ENCODE data around the gene SLC17A3. TPM values are rescaled to one million over a fixed set of nuclear protein-coding genes. Genes with fewer than 3 reads are reported as not detected.

SLC17A3 gene
- total and polyA plus RNA-seq, 7 donors: not detected

DNA sequence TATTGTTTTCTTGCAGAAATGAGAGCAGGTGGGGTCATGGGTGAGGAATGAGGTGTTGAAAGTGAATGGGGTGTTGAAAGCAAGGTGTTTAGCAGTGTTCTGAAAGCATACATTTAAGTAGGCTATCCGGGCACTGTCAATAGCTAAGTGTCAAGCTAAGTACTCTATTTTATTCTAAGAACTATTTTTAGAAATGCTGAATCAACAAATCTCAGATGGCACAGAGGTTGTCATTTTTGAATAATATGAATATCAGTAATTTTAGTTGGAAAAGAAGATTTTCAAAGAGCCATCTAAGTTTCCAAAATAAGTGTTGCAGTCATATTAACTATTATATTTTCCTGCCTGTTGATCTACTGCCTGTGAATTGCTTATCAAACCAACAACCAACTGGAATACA is 21.7 kb upstream of the SLC17A3 start:
- Histone ChIP-seq H3K4me1 (no peaks in the 10 kb centered on the region), H3K4me3 (no peak overlapping the region), H3K36me3 (ENCODE audit: insufficient read depth in 1 of 2, low read depth in 1 of 2) (no peaks in the 10 kb centered on the region), H3K27ac (no peak overlapping the region), H3K9me3 (no peaks in the 10 kb centered on the region), H3K27me3 (ENCODE audit: insufficient read depth in 3 of 3, low read length in 2 of 3) (no peaks in the 10 kb centered on the region)
- no peak for DNase-seq
- TF ChIP-seq, protein P1, sequence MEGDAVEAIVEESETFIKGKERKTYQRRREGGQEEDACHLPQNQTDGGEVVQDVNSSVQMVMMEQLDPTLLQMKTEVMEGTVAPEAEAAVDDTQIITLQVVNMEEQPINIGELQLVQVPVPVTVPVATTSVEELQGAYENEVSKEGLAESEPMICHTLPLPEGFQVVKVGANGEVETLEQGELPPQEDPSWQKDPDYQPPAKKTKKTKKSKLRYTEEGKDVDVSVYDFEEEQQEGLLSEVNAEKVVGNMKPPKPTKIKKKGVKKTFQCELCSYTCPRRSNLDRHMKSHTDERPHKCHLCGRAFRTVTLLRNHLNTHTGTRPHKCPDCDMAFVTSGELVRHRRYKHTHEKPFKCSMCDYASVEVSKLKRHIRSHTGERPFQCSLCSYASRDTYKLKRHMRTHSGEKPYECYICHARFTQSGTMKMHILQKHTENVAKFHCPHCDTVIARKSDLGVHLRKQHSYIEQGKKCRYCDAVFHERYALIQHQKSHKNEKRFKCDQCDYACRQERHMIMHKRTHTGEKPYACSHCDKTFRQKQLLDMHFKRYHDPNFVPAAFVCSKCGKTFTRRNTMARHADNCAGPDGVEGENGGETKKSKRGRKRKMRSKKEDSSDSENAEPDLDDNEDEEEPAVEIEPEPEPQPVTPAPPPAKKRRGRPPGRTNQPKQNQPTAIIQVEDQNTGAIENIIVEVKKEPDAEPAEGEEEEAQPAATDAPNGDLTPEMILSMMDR (IDR thresholded peaks at IDR 0.05): no peak
- 64 to 75% (median 67%) methylated on average over 1 of the region's 1 CpG for WGBS, 3 donors
- no peak for ATAC-seq
- intact Hi-C loops (cut with DNase I): no loop called here

DNA sequence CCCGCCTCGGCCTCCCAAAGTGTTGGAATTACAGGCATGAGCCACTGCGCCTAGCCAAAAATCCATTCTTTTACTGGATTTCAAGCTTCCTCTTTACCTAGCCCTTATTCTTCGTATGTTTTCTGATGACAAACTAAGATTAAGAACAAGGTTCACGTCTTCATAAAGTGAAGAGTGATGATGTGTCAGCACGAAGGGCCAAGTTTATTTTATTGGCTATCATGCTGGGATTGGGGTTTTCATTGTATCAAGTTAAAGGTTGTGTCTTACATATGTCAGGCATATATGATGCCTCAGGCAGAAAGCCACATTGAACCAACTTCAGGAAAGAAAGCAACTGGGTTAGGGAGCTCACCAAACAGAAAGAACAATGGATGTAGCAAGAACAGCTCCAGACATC is 19.7 kb upstream of the SLC17A3 start:
- TF ChIP-seq, protein P1 (IDR thresholded peaks at IDR 0.05): no peak
- Histone ChIP-seq H3K4me1 (no peaks in the 10 kb centered on the region), H3K27ac (no peak overlapping the region), H3K4me3 (no peak overlapping the region), H3K9me3 (no peaks in the 10 kb centered on the region), H3K27me3 (ENCODE audit: insufficient read depth in 3 of 3, low read length in 2 of 3) (no peaks in the 10 kb centered on the region), H3K36me3 (ENCODE audit: insufficient read depth in 1 of 2, low read depth in 1 of 2) (no peaks in the 10 kb centered on the region)
- 91 to 93% (median 92%) methylated on average over 6 of the region's 6 CpGs for WGBS, 3 donors
- ATAC-seq (no peak), DNase-seq (no peak)
- intact Hi-C loops (cut with DNase I): no loop called here

DNA sequence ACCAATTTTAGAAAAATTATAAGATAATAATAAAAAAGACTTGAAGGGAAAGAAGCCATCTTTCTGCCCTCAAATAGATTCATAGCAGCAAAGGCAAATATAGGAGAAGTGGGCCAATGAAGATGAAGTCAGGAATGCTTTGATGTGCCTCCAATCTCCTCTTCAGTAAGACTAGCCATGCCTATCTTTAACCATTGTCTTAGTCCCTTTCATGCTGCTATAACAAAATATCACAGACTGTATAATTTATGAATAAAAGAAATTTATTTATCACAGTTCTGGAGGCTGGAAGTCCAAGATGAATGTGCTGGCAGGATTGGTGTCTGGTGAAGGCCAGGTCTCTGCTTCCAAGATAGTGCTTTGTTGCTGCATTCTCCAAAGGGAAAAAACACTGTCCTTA is 18.8 kb upstream of the SLC17A3 start:
- H3K4me1 ChIP-seq: no peaks in the 10 kb centered on the region
- H3K4me3 ChIP-seq: no peak overlapping the region
- H3K36me3 ChIP-seq (ENCODE audit: insufficient read depth in 1 of 2, low read depth in 1 of 2): no peaks in the 10 kb centered on the region
- no peak for ATAC-seq
- H3K27me3 ChIP-seq (ENCODE audit: insufficient read depth in 3 of 3, low read length in 2 of 3): no peaks in the 10 kb centered on the region
- H3K27ac ChIP-seq: no peak overlapping the region
- TF ChIP-seq, protein P1 (IDR thresholded peaks at IDR 0.05): no peak
- H3K9me3 ChIP-seq: no peaks in the 10 kb centered on the region
- intact Hi-C loops (cut with DNase I): no loop called here
- no peak for DNase-seq

DNA sequence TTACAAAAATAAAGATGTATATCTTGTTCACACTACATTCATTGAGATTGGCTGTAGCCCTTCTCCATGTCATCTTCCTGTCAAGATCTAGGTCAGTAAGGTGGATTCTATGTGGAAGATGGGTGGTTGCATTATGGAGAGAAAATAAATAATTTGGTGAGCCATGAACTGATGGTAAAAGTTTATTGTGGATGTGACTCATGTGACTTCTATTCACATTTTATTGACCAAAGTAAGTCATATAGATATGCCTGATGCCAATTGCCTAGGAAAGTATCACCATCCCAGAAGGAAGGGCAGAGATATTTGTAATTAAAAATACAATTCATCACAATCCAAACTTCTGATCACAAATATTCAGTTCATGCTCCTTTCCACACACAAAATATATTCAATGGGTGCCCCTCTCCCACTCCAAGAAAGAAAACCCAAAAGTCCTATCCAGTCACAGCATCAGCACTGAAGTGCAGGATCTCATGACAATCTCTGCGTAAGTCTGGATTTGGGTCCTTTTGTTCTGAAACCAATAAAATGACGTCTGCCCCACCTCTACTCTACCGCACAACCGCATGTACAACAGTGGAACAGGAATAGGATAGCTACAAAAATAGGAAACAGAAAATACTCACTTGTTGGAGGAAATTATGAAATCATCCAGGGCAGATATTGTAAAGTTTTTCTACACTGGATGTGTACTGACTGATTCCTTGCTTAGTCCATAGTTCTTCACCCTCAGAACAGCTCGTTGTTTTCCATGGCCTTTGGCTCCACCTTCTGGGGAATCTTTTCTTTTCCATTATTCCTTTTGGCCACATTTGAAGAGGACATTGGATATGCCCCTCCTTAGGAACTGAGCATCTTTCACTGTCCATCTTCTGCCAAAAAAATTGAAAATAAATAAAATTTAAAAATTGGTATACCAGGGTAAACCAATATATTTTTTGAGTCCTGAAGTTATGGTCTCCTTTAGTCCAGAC is 16.1 kb upstream of the SLC17A3 start:
- H3K27me3 ChIP-seq (ENCODE audit: insufficient read depth in 3 of 3, low read length in 2 of 3): no peaks in the 10 kb centered on the region
- TF ChIP-seq, protein P1 (IDR thresholded peaks at IDR 0.05): peak; percentile 38
- H3K36me3 ChIP-seq (ENCODE audit: insufficient read depth in 1 of 2, low read depth in 1 of 2): no peaks in the 10 kb centered on the region
- ATAC-seq: peak in 2 of 4 donors; percentile 49 to 51
- no peak overlapping the region for H3K4me3 ChIP-seq
- 53 to 60% (median 60%) methylated on average over 5 of the region's 5 CpGs for WGBS, 3 donors
- DNase-seq: no peak
- intact Hi-C loops (cut with DNase I): loop anchor here in 1 of 2 donors (5.0 kb wide), 1 partner anchor 103 kb away; no protein-coding TSS in a partner anchor
- H3K27ac ChIP-seq: no peak overlapping the region
- no peaks in the 10 kb centered on the region for H3K4me1 ChIP-seq
- no peaks in the 10 kb centered on the region for H3K9me3 ChIP-seq
